ENCODE results near the gene TADA3. TPM values are rescaled to one million over a fixed set of nuclear protein-coding genes. Genes with fewer than 3 reads are reported as not detected.

TADA3 gene
- total and polyA plus RNA-seq, 9 donors, result 45.5 to 77.9 (median 60.3) TPM

DNA sequence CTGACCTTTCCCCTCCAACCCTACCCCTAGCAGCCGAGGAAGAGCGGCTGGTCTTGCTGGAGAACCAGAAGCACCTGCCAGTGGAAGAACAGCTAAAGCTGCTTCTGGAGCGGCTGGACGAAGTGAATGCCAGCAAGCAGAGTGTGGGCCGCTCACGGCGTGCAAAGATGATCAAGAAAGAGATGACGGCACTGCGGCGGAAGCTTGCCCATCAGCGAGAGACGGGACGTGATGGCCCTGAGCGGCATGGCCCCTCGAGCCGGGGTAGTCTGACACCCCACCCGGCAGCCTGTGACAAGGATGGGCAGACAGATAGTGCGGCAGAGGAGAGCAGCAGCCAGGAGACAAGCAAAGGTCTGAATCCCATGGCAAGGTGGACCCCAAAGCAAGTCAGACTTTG is 48.7 kb downstream of the TADA3 start:
- H3K4me1 ChIP-seq (ENCODE audit: insufficient read depth), result no peaks in the 10 kb centered on the region
- no peak for DNase-seq
- intact Hi-C loops (cut with DNase I), result no loop called here
- H3K4me3 ChIP-seq, result no peak overlapping the region
- H3K36me3 ChIP-seq, result no peaks in the 10 kb centered on the region
- H3K27ac ChIP-seq, result no peak overlapping the region
- no peaks in the 10 kb centered on the region for H3K9me3 ChIP-seq
- WGBS, 3 donors, result 91 to 94% (median 92%) methylated on average over 18 of the region's 18 CpGs
- TF ChIP-seq EP300 (IDR thresholded peaks at IDR 0.05) (no peak), POLR2A (IDR thresholded peaks at IDR 0.05) (no peak)
- TF ChIP-seq, protein P1, sequence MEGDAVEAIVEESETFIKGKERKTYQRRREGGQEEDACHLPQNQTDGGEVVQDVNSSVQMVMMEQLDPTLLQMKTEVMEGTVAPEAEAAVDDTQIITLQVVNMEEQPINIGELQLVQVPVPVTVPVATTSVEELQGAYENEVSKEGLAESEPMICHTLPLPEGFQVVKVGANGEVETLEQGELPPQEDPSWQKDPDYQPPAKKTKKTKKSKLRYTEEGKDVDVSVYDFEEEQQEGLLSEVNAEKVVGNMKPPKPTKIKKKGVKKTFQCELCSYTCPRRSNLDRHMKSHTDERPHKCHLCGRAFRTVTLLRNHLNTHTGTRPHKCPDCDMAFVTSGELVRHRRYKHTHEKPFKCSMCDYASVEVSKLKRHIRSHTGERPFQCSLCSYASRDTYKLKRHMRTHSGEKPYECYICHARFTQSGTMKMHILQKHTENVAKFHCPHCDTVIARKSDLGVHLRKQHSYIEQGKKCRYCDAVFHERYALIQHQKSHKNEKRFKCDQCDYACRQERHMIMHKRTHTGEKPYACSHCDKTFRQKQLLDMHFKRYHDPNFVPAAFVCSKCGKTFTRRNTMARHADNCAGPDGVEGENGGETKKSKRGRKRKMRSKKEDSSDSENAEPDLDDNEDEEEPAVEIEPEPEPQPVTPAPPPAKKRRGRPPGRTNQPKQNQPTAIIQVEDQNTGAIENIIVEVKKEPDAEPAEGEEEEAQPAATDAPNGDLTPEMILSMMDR (IDR thresholded peaks at IDR 0.05), result no peak
- no peaks in the 10 kb centered on the region for H3K27me3 ChIP-seq

DNA sequence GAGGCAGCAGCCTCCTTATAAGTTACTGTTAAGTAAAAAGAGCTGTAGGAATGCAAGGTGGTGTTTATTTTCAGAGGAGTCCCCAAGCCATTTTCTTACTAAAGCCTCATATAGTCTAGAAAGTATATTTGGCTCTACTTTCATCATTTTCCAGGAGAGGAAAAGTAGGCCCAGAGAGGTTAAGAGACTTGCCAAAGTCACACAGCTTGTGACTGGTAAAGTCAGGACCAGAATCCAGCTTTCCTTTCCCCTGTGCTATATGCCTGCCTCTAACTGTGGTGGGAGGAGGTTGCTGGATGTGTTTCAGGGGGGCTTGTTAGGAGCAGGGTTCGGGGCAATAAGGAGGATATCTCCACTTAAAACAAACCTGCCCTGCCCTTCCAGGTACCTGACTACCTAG is 49.7 kb downstream of the TADA3 start:
- H3K36me3 ChIP-seq, result no peaks in the 10 kb centered on the region
- H3K4me1 ChIP-seq (ENCODE audit: insufficient read depth), result no peaks in the 10 kb centered on the region
- intact Hi-C loops (cut with DNase I), result no loop called here
- no peaks in the 10 kb centered on the region for H3K9me3 ChIP-seq
- H3K4me3 ChIP-seq, result no peak overlapping the region
- no peak for DNase-seq
- TF ChIP-seq, protein P1 (IDR thresholded peaks at IDR 0.05), result no peak
- TF ChIP-seq POLR2A (IDR thresholded peaks at IDR 0.05), result no peak
- TF ChIP-seq EP300 (IDR thresholded peaks at IDR 0.05), result no peak
- WGBS, 3 donors, result 86 to 93% (median 86%) methylated on average over 1 of the region's 1 CpG
- no peak overlapping the region for H3K27ac ChIP-seq
- no peaks in the 10 kb centered on the region for H3K27me3 ChIP-seq

DNA sequence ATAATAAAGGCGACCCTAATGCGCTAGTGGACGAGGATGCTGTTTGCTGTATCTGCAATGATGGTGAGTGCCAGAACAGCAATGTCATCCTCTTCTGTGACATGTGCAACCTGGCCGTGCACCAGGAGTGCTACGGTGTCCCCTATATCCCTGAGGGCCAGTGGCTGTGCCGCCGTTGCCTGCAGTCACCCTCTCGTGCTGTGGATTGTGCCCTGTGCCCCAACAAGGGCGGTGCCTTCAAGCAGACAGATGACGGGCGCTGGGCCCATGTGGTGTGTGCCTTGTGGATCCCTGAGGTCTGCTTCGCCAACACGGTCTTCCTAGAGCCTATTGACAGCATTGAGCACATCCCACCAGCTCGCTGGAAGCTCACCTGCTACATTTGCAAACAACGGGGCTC is 53.1 kb downstream of the TADA3 start:
- WGBS, 3 donors, result 91 to 92% (median 91%) methylated on average over 13 to 15 of the region's 15 CpGs
- intact Hi-C loops (cut with DNase I), result loop anchor here in 2 of 4 donors (10.0 kb wide), 2 partner anchors 56 to 196 kb away; partner anchors contain the start of genes ARPC4 (in 1 of the 2), CRELD1 (in 1 of the 2) and TADA3 (in 1 of the 2)
- DNase-seq, result no peak

DNA sequence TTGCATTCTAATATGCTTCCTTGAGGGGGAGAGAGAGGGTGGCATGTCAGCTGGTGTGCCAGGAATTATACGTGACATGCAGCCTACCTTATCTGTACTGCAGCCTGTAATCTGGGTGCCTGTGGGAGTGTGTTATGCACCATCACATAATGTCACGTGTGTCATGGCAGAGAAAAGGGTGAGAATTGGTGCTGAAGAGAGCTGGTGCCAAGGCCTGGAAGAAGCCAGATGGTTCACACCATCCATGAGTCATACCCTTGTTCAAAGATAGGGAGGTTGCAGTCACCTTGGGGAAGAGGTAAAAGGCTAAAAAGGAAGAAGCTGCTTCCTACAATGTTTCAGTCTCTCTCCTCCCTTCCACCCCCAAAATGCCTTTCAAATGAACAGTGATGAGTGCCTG is 55.4 kb downstream of the TADA3 start:
- Histone ChIP-seq H3K36me3 (no peaks in the 10 kb centered on the region), H3K4me1 (ENCODE audit: insufficient read depth) (peaks cover 4% of the 10 kb centered on the region)

More for the DNA sequence above, 53.1 kb downstream of the TADA3 start:
- H3K27me3 ChIP-seq, result no peaks in the 10 kb centered on the region
- H3K27ac ChIP-seq, result no peak overlapping the region
- H3K4me1 ChIP-seq (ENCODE audit: insufficient read depth), result no peaks in the 10 kb centered on the region
- no peak for TF ChIP-seq EP300 (IDR thresholded peaks at IDR 0.05)
- TF ChIP-seq POLR2A (IDR thresholded peaks at IDR 0.05), result no peak
- TF ChIP-seq, protein P1 (IDR thresholded peaks at IDR 0.05), result no peak
- H3K36me3 ChIP-seq, result no peaks in the 10 kb centered on the region
- H3K4me3 ChIP-seq, result no peak overlapping the region
- no peaks in the 10 kb centered on the region for H3K9me3 ChIP-seq

More for the DNA sequence above, 55.4 kb downstream of the TADA3 start:
- DNase-seq, result no peak
- no peak for TF ChIP-seq EP300 (IDR thresholded peaks at IDR 0.05)
- no peak for TF ChIP-seq POLR2A (IDR thresholded peaks at IDR 0.05)
- TF ChIP-seq, protein P1 (IDR thresholded peaks at IDR 0.05), result no peak
- no peak overlapping the region for H3K27ac ChIP-seq
- no peaks in the 10 kb centered on the region for H3K9me3 ChIP-seq
- H3K27me3 ChIP-seq, result no peaks in the 10 kb centered on the region
- intact Hi-C loops (cut with DNase I), result loop anchor here in 2 of 4 donors (10.0 kb wide), 2 partner anchors 58 to 198 kb away; partner anchors contain the start of genes ARPC4 (in 1 of the 2), CRELD1 (in 1 of the 2) and TADA3 (in 1 of the 2)
- no peak overlapping the region for H3K4me3 ChIP-seq
- WGBS, 3 donors, result 58 to 66% (median 62%) methylated on average over 2 of the region's 2 CpGs
